DMS 273 treated with DMSO at 0.1 percent for 48 hours (cell line): ENCODE results near the gene CAPNS1.
A peak's percentile ranks its signal among the peaks of the same experiment; 100 is the strongest.
"Not testable (repeated sequence)": the region's sequence is repeated elsewhere in the genome, so short reads cannot be mapped to it uniquely, and the experiment has no call there.

Experiments used
- DNase-seq: peaks from one replicate; lab custom pipeline; 2025; lab: John Stamatoyannopoulos, UW

Gene CAPNS1

DNA sequence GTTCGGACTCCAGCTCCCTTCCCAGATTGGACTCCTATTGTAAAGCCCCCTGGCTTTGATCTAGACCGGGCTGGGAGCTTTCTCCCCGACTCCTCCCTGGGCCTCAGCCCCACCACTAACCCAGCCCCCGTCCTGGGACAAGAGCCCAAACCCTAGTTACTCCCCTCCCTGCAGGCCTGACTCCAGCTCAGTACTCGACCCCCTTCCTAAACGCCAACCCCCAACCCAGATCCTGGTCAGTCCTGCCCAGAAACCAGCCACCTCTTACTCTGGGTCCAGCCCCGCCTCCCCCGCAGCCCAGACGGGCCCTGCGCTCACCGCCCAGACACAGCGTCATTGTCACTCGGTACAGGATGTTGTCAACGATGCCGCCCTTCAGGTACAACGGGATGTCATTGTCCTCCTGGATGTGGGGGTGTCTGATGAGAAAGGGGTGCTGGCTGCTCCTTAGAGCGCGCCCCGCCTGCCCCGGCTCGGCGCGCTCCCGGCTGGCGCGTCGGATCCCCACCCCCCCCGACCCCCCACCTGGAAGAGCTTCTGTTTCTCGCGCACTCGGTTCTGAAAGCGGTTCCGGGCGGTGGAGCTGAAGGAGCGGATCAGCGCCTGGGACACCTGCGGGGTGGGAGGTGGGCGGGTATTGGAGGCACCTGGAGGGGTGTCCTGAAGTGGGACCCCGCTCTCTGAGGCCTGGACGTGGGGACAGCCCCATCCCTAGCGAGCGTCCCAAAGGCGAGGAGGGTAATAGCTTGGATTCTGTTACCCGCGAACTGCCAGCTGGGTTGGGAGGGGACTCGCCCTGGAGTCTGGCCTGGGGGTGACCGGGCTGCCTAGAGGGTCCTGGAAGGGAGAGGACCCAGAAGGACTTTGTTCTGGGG lies 11.5 kb downstream of the CAPNS1 start:
- DNase-seq: no peak

DNA sequence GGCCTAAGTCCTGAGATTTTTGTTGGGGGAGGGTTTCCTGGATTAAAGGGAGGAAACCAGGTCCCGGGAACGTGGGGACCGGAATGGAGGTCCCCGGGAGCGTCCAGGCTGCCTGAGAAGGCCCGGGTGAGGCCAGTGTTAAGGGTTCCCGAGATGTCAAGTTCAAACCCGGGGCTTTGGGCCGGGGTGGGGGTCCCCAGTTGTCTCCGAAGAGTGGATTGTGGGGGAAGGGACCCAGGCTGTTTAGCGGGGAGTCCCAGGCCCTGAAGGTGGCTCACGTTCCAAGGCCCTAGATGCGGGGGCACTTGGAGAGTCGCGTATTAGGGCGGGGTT lies 12.1 kb downstream of the CAPNS1 start:
- no peak for DNase-seq

- no peak for DNase-seq
Observed at GRCh38 chr19:36152352-36153091, 12.7 kb downstream of the CAPNS1 start, which contains the start of gene COX7A1. Gene COX7A1, minus strand, starts transcription at chr19:36152447. Its CDS starts 40 bp downstream, at chr19:36152407.

- no peak for DNase-seq
Observed at GRCh38 chr19:36153126-36153525, 13.3 kb downstream of the CAPNS1 start.

DNA sequence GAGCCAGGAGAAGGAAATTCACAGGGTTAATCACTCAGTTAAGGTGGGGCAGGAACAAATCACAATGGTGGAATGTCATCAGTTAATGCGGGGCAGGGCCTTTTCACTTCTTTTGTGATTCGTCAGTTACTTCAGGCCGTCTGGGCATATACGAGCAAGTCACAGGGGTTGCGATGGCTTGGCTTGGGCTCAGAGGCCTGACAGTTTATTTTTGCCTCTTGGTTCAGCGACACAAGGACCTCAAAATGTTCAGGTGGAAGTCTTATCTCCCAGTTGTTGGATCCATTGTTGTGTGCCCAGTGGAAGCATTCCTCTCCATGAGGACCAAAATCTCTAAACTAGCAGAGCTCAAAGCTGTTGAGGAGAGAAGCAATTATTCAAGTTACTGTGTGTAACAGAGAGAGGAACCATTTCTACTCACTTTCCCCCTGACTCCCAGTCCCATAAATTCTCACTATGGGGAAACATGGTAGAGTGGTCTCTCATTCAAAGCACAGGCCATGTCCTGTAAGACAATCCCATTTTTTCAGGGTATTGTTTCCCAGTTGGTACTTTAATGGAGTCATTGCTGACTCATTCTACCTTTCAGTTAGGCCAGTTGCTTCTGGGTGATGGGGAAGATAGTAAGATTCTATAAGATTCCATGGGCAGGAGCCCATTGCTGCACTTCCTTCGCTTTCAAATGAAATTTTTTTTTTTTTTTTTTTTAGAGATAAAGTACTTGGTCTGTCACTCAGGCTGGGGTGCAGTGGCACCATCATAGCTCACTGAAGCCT lies 21.1 kb downstream of the CAPNS1 start:
- DNase-seq: no peak

GRCh38 chr19:36163813-36164212 lies 23.9 kb downstream of the CAPNS1 start:
- no peak for DNase-seq

GRCh38 chr19:36169084-36169760 lies 29.4 kb downstream of the CAPNS1 start:
- DNase-seq: peak; percentile 86

GRCh38 chr19:36172852-36173251 lies 33.0 kb downstream of the CAPNS1 start:
- DNase-seq: no peak

GRCh38 chr19:36173846-36174245 lies 34.0 kb downstream of the CAPNS1 start:
- DNase-seq: not testable (repeated sequence)

DNA sequence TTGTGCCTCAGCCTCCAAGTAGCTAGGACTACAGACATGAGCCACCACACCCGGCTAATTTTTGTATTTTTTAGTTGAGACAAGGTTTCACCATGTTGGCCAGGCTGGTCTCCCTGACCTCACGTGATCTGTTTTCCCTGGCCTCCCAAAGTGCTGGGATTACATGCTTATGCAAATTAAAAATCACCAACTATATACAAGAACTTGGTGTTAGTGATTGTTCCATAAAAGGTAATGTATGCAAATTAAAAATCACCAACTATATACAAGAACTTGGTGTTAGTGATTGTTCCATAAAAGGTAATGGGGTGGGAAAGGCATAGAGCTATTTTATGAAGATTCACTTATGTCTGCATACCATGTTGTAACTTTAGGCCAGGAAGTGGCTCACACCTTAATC lies 39.2 kb downstream of the CAPNS1 start:
- not testable (repeated sequence) for DNase-seq

DNA sequence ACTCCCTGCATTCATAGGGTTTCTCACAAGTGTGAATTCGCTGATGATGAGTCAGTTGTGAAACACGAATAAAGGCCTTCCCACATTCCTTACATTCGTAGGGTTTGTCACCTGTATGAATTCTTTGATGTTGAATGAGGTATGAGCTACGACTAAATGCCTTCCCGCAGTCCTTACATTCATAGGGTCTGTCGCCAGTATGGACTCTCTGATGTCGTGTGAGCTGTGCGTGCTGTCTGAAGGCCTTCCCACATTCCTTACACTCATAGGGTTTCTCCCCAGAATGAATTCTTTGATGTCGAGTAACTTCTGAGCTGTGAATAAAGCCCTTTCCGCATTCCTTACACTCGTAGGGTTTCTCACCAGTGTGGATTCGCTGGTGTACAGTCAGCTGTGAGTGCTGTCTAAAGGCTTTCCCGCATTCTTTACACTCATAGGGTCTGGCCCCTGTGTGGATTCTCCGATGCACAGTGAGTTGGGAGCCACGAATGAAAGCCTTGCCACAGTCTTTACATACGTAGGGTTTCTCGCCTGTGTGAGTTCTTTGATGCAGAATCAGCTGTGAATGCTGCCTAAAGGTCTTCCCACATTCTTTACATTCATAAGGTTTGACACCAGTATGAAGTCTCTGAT lies 42.9 kb downstream of the CAPNS1 start:
- DNase-seq: no peak

GRCh38 chr19:36183245-36183628 lies 43.4 kb downstream of the CAPNS1 start:
- DNase-seq: no peak

DNA sequence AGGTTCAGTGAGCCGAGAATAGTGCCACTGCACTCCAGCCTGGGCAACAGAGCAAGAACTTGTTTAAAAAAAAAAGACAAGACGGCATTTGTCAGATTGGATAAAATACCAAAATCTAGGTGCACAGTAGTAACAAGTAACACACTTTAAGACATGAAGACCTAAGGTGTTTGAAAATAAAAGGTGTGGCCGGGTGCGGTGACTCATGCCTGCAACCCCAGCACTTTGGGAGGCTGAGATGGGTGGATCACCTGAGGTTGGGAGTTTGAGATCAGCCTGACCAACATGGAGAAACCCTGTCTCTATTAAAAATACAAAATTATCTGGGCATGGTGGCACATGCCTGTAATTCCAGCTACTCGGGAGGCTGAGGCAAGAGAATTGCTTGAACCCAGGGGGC lies 46.9 kb downstream of the CAPNS1 start:
- DNase-seq: not testable (repeated sequence)

GRCh38 chr19:36196249-36196648 lies 56.4 kb downstream of the CAPNS1 start:
- no peak for DNase-seq

DNA sequence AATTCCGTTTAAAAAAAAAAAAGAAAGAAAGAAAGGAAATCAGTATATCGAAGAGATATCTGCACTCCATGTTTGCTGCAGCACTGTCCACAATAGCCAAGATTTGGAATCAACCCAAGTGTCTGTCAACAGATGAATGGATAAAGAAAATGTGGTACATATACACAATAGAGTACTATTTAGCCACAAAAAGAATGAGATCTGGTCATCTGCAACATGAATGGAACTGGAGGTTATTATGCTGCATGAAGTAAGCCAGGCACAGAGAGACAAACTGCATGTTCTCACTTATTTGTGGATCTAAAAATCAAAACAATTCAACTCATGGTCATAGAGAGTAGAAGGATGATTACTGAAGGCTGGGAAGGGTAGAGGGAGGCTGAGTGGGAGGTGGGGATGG lies 58.3 kb downstream of the CAPNS1 start:
- no peak for DNase-seq
